Natural killer cell (primary cell): ENCODE measurements around the gene CCDC187. TPM values are rescaled to one million over a fixed set of nuclear protein-coding genes. Genes with fewer than 3 reads are reported as not detected.

ENCODE experiments used
- ATAC-seq, 3 donors: fragments of 150-1000 bp in 2 of 3; fragments of 200-7000 bp in 1 of 3; cut with Tn5 transposase; 1 replicate in 1 of 3; 2 replicates in 2 of 3; pipeline ENCODE4 v1.10.0; 2021; ENCODE audit warnings: mild to moderate bottlenecking in 2 of 3, moderate library complexity in 2 of 3
- DNase-seq, 2 donors: peaks; one replicate each; pipeline versions ENCODE4 v3.0.0 to v3.0.0-alpha.2; 2013 to 2021; ENCODE audit warnings: mixed read lengths in 1 of 2
- H3K27ac ChIP-seq: one replicate; pipeline ENCODE4 v1.5.1; 2013; ENCODE audit warnings: mild to moderate bottlenecking, low read length
- H3K27me3 ChIP-seq: one replicate; pipeline ENCODE4 v1.6.1; 2013; ENCODE audit warnings: low read length; ENCODE audit not compliant: control insufficient read depth, insufficient read depth
- H3K36me3 ChIP-seq: one replicate; pipeline ENCODE4 v1.6.1; 2013; ENCODE audit warnings: low read length; ENCODE audit not compliant: control insufficient read depth, insufficient read depth
- H3K4me1 ChIP-seq: one replicate; pipeline ENCODE4 v1.6.1; 2013; ENCODE audit warnings: low read length; ENCODE audit not compliant: control insufficient read depth, insufficient read depth
- H3K4me3 ChIP-seq: one replicate; pipeline ENCODE4 v1.5.1; 2013; ENCODE audit warnings: low read length
- H3K9me3 ChIP-seq: one replicate; pipeline ENCODE4 v1.6.1; 2013; ENCODE audit warnings: low read length; ENCODE audit not compliant: control insufficient read depth, insufficient read depth
- H3K27ac Mint-ChIP-seq, 2 donors: one replicate each; pipeline ENCODE4 v1.8.0; 2022; ENCODE audit warnings: mild to moderate bottlenecking in 2 of 2, mixed read lengths in 2 of 2, moderate library complexity in 1 of 2
- H3K27me3 Mint-ChIP-seq, 2 donors: one replicate each; pipeline ENCODE4 v1.8.0; 2022; ENCODE audit warnings: low read depth in 2 of 2, mixed read lengths in 2 of 2
- H3K36me3 Mint-ChIP-seq: one replicate; pipeline ENCODE4 v1.8.0; 2022; ENCODE audit warnings: mixed read lengths
- H3K4me1 Mint-ChIP-seq, 2 donors: one replicate each; pipeline ENCODE4 v1.8.0; 2022; ENCODE audit warnings: mixed read lengths in 2 of 2
- H3K4me3 Mint-ChIP-seq: one replicate; pipeline ENCODE4 v1.8.0; 2022; ENCODE audit warnings: mild to moderate bottlenecking, moderate library complexity, mixed read lengths
- H3K9me3 Mint-ChIP-seq, 2 donors: one replicate each; pipeline ENCODE4 v1.8.0; 2022; ENCODE audit warnings: mixed read lengths in 2 of 2
- CTCF ChIP-seq: fragments of 200-600 bp; IDR thresholded peaks from one replicate; pipeline ENCODE4 v1.8.0; 2022; ENCODE audit warnings: antibody characterized with exemption
- WGBS: methylation state at CpG from one replicate; pipeline ENCODE4 v1.1.7; 2013; ENCODE audit warnings: missing lambda C conversion rate; ENCODE audit not compliant: insufficient coverage; 5-methylcytosine and 5-hydroxymethylcytosine counted together
- intact Hi-C: fragments of 100-400 bp; cut with micrococcal nuclease; formaldehyde crosslinking; loops from one replicate; pipeline ENCODE4 v1.14.2; 2022
- total RNA-seq, 4 donors: library from RNA; stranded (reverse); fragments of 120-200 nt in 1 of 4; gene quantifications; one replicate each; pipeline versions ENCODE4 v1.2.3 to v1.2.4, GENCODE V29; 2013 to 2022

The CCDC187 gene
- total RNA-seq, 3 donors from 2014 or later (not counting 1 experiment from before 2014, with no cell fraction given): 0.18 TPM; not detected in 2

- H3K27ac ChIP-seq: no peak overlapping the region
- H3K9me3 Mint-ChIP-seq: no peaks in the 10 kb centered on the region
- no peaks in the 10 kb centered on the region for H3K27me3 Mint-ChIP-seq
- H3K36me3 ChIP-seq: no peaks in the 10 kb centered on the region
- H3K27me3 ChIP-seq: no peaks in the 10 kb centered on the region
- no peak for ATAC-seq
- intact Hi-C loops: no loop called here
- no peak overlapping the region for H3K27ac Mint-ChIP-seq
- no peak for TF ChIP-seq CTCF
- WGBS: 90% methylated on average over 11 of the region's 11 CpGs
- no peaks in the 10 kb centered on the region for H3K36me3 Mint-ChIP-seq
- H3K4me3 ChIP-seq: no peak overlapping the region
- H3K4me1 ChIP-seq: no peaks in the 10 kb centered on the region
- H3K4me1 Mint-ChIP-seq: no peaks in the 10 kb centered on the region
- DNase-seq: no peak
- no peaks in the 10 kb centered on the region for H3K9me3 ChIP-seq
- no peak overlapping the region for H3K4me3 Mint-ChIP-seq
Observed at GRCh38 chr9:136351252-136351800, 47.4 kb upstream of the CCDC187 start.

- no peak for ATAC-seq
- no peaks in the 10 kb centered on the region for H3K36me3 ChIP-seq
- H3K4me1 Mint-ChIP-seq: no peaks in the 10 kb centered on the region
- no peaks in the 10 kb centered on the region for H3K9me3 Mint-ChIP-seq
- H3K9me3 ChIP-seq: no peaks in the 10 kb centered on the region
- H3K4me3 ChIP-seq: no peak overlapping the region
- TF ChIP-seq CTCF: no peak
- H3K36me3 Mint-ChIP-seq: no peaks in the 10 kb centered on the region
- no peak overlapping the region for H3K27ac ChIP-seq
- H3K4me1 ChIP-seq: no peaks in the 10 kb centered on the region
- H3K4me3 Mint-ChIP-seq: no peak overlapping the region
- 92% methylated on average over 24 of the region's 24 CpGs for WGBS
- intact Hi-C loops: no loop called here
- no peaks in the 10 kb centered on the region for H3K27me3 ChIP-seq
- no peak overlapping the region for H3K27ac Mint-ChIP-seq
- DNase-seq: no peak
- H3K27me3 Mint-ChIP-seq: no peaks in the 10 kb centered on the region
Observed at GRCh38 chr9:136349546-136349945, 45.7 kb upstream of the CCDC187 start.

- H3K36me3 ChIP-seq: no peaks in the 10 kb centered on the region
- TF ChIP-seq CTCF: no peak
- 85% methylated on average over 14 of the region's 14 CpGs for WGBS
- H3K27me3 ChIP-seq: no peaks in the 10 kb centered on the region
- intact Hi-C loops: no loop called here
- Mint-ChIP-seq H3K4me1 (no peaks in the 10 kb centered on the region), H3K4me3 (no peak overlapping the region), H3K9me3 (no peaks in the 10 kb centered on the region), H3K27me3 (no peaks in the 10 kb centered on the region), H3K27ac (no peak overlapping the region), H3K36me3 (no peaks in the 10 kb centered on the region)
- H3K27ac ChIP-seq: no peak overlapping the region
- no peaks in the 10 kb centered on the region for H3K4me1 ChIP-seq
- no peak overlapping the region for H3K4me3 ChIP-seq
- no peak for ATAC-seq
- H3K9me3 ChIP-seq: no peaks in the 10 kb centered on the region
- DNase-seq: no peak
Observed at GRCh38 chr9:136348691-136349090, 44.8 kb upstream of the CCDC187 start.
